B cell (primary cell): ENCODE data around the gene ELMO3. TPM values are rescaled to one million over a fixed set of nuclear protein-coding genes. Genes with fewer than 3 reads are reported as not detected.

Source experiments
- ATAC-seq: fragments of 200-7000 bp; cut with Tn5 transposase; one replicate; pipeline ENCODE4 v1.10.0; 2021; ENCODE audit warnings: low read depth, mild to moderate bottlenecking, moderate number of reproducible peaks, moderate library complexity
- CTCF ChIA-PET: fragments of 350-600 bp; sonication (Branson Sonifier 250); formaldehyde crosslinking; loops from one replicate; lab custom pipeline; 2021; ENCODE audit warnings: antibody characterized with exemption, inconsistent platforms; lab: Charles Lee
- POLR2A ChIA-PET: fragments of 350-600 bp; sonication (Branson Sonifier 250); formaldehyde crosslinking; loops from one replicate; lab custom pipeline; 2021; ENCODE audit warnings: antibody characterized with exemption; lab: Charles Lee
- DNase-seq: peaks from one replicate; pipeline ENCODE4 v3.0.0; 2013
- H2AFZ ChIP-seq: 2 replicates; pipeline ENCODE4 v1.6.1; 2012; ENCODE audit warnings: mild to moderate bottlenecking, low read depth, low read length; ENCODE audit not compliant: insufficient read depth, poor library complexity, severe bottlenecking
- H3K27ac ChIP-seq, 2 donors: 1 replicate in 1 of 2; 2 replicates in 1 of 2; pipeline ENCODE4 v1.5.1; 2012 to 2013; ENCODE audit warnings: low read length in 2 of 2, mild to moderate bottlenecking in 2 of 2, moderate library complexity in 1 of 2
- H3K27me3 ChIP-seq, 4 experiments: fragments of 200-600 bp in 1 of 4; sonication (generic) in 1 of 4; replicated peaks in 1 of 4; 1 replicate in 2 of 4; 2 replicates in 2 of 4; pipeline versions ENCODE4 v1.6.1 to v1.7.0; 2013 to 2016; ENCODE audit warnings: low read length in 3 of 4, mild to moderate bottlenecking in 2 of 4, mixed read lengths in 1 of 4, moderate library complexity in 1 of 4; ENCODE audit not compliant: insufficient read depth in 4 of 4, control insufficient read depth in 3 of 4; ENCODE audit errors: control extremely low read depth in 1 of 4
- H3K36me3 ChIP-seq, 2 experiments: replicated peaks in 1 of 2; 1 replicate in 1 of 2; 2 replicates in 1 of 2; pipeline versions ENCODE4 v1.6.1 to v1.7.1; 2013; ENCODE audit warnings: low read length in 1 of 2; ENCODE audit not compliant: insufficient read depth in 2 of 2, control insufficient read depth in 1 of 2; ENCODE audit errors: control extremely low read depth in 1 of 2, extremely low read depth in 1 of 2
- H3K4me1 ChIP-seq, 2 donors: fragments of 200-600 bp in 1 of 2; sonication (generic) in 1 of 2; 1 replicate in 1 of 2; 2 replicates in 1 of 2; pipeline versions ENCODE4 v1.5.1 to v1.6.1; 2013 to 2017; ENCODE audit warnings: low read length in 2 of 2; ENCODE audit not compliant: control insufficient read depth in 2 of 2, insufficient read depth in 2 of 2
- H3K4me2 ChIP-seq: replicated peaks from 2 replicates; pipeline ENCODE3; 2012; ENCODE audit warnings: mild to moderate bottlenecking, low read depth, low read length; ENCODE audit not compliant: poor library complexity, severe bottlenecking
- H3K4me3 ChIP-seq, 5 experiments: fragments of 200-600 bp in 1 of 5; sonication (generic) in 1 of 5; 1 replicate in 3 of 5; 2 replicates in 2 of 5; pipeline versions ENCODE4 v1.5.1 to v1.7.0; 2011 to 2016; ENCODE audit warnings: low read length in 4 of 5, mild to moderate bottlenecking in 4 of 5, low read depth in 2 of 5, control low read depth in 1 of 5, moderate library complexity in 1 of 5; ENCODE audit not compliant: insufficient read depth in 1 of 5; ENCODE audit errors: control extremely low read depth in 1 of 5, extremely low read depth in 1 of 5
- H3K79me2 ChIP-seq: fragments of 200-600 bp; sonication (generic); one replicate; pipeline ENCODE4 v1.6.0; 2016; ENCODE audit warnings: low read length; ENCODE audit not compliant: control insufficient read depth, insufficient read depth
- H3K9ac ChIP-seq: fragments of 200-600 bp; sonication (generic); 2 replicates; pipeline ENCODE4 v1.6.1; 2017; ENCODE audit warnings: mild to moderate bottlenecking, low read length, moderate library complexity
- H3K9me3 ChIP-seq, 3 donors: one replicate each; pipeline versions ENCODE4 v1.6.1 to v1.7.1; 2013; ENCODE audit warnings: low read length in 2 of 3; ENCODE audit not compliant: control insufficient read depth in 2 of 3, insufficient read depth in 1 of 3; ENCODE audit errors: control extremely low read depth in 1 of 3
- H4K20me1 ChIP-seq: 2 replicates; pipeline ENCODE4 v1.6.0; 2012; ENCODE audit warnings: mild to moderate bottlenecking, low read length; ENCODE audit not compliant: insufficient read depth, control insufficient read depth, poor library complexity, severe bottlenecking
- H3K27ac Mint-ChIP-seq: one replicate; pipeline ENCODE4 v1.8.0; 2021; ENCODE audit warnings: mixed read lengths
- H3K27me3 Mint-ChIP-seq: one replicate; pipeline ENCODE4 v1.8.0; 2021; ENCODE audit warnings: mixed read lengths
- H3K4me1 Mint-ChIP-seq: one replicate; pipeline ENCODE4 v1.8.0; 2021; ENCODE audit warnings: mixed read lengths
- H3K4me3 Mint-ChIP-seq: one replicate; pipeline ENCODE4 v1.8.0; 2021; ENCODE audit warnings: mixed read lengths
- H3K9me3 Mint-ChIP-seq: one replicate; pipeline ENCODE4 v1.8.0; 2022; ENCODE audit warnings: mixed read lengths; ENCODE audit not compliant: insufficient read depth
- CTCF ChIP-seq: fragments of 200-600 bp; IDR thresholded peaks from one replicate; pipeline ENCODE4 v1.8.0; 2022; ENCODE audit warnings: antibody characterized with exemption, mild to moderate bottlenecking
- EZH2 ChIP-seq: IDR thresholded peaks from 2 replicates; pipeline ENCODE4 v1.6.1; 2012; ENCODE audit warnings: borderline replicate concordance, low read depth, mild to moderate bottlenecking, moderate library complexity, low read length; ENCODE audit not compliant: insufficient read depth, poor library complexity, severe bottlenecking
- WGBS: methylation state at CpG from one replicate; pipeline ENCODE4 v1.1.5; 2013; ENCODE audit warnings: missing lambda C conversion rate; ENCODE audit not compliant: insufficient coverage; 5-methylcytosine and 5-hydroxymethylcytosine counted together
- intact Hi-C: fragments of 100-400 bp; cut with micrococcal nuclease; formaldehyde crosslinking; loops from one replicate; pipeline ENCODE4 v1.10.0; 2022
- polyA plus RNA-seq: library from polyadenylated mRNA; depleted of rRNA; stranded (reverse); fragments of >200 nt; gene quantifications from 2 replicates; pipeline ENCODE4 v1.2.3, GENCODE V29; 2012
- total RNA-seq, 2 donors: library from RNA; stranded (reverse); fragments of 120-200 nt in 1 of 2; gene quantifications; 1 replicate in 1 of 2; 2 replicates in 1 of 2; pipeline versions ENCODE4 v1.2.3 to v1.2.4, GENCODE V29; 2013 to 2022

ELMO3 gene
- total and polyA plus RNA-seq, 2 donors (not counting 1 experiment from before 2014, with no cell fraction given): 9.1 to 9.6 TPM

- H3K36me3 ChIP-seq: peaks cover 0 to 20% of the 10 kb centered on the region in 2 experiments
- no peaks in the 10 kb centered on the region for H3K9me3 Mint-ChIP-seq
- H3K9me3 ChIP-seq: no peaks in the 10 kb centered on the region
- H3K27ac Mint-ChIP-seq: peak overlapping the region; percentile 50
- H2AFZ ChIP-seq: no peak overlapping the region
- ATAC-seq (no peak), DNase-seq (no peak)
- no peak overlapping the region for H3K9ac ChIP-seq
- no peak overlapping the region for H3K4me3 ChIP-seq
- no peak overlapping the region for H3K4me3 Mint-ChIP-seq
- no peak overlapping the region for H3K4me2 ChIP-seq
- CTCF ChIA-PET: no interaction called here
- WGBS: 100% methylated on average over 3 of the region's 4 CpGs
- H3K27me3 Mint-ChIP-seq: no peaks in the 10 kb centered on the region
- intact Hi-C loops: loop anchor here (10.0 kb wide), 1 partner anchor 423 kb away; the partner anchor contains the start of genes ACD, C16orf86, ENKD1 and PARD6A
- H3K79me2 ChIP-seq: peaks cover 26% of the 10 kb centered on the region
- POLR2A ChIA-PET: no interaction called here
- no peak overlapping the region for H3K27ac ChIP-seq
- peaks cover 4% of the 10 kb centered on the region for H4K20me1 ChIP-seq
- H3K4me1 Mint-ChIP-seq: peaks cover 29% of the 10 kb centered on the region
- TF ChIP-seq EZH2 (no peak), CTCF (no peak)
- H3K27me3 ChIP-seq: no peaks in the 10 kb centered on the region
- peaks cover 26 to 37% of the 10 kb centered on the region in 2 donors for H3K4me1 ChIP-seq
Measured at GRCh38 chr16:67242138-67242730, 43.3 kb downstream of the ELMO3 start.

- peaks cover 40% of the 10 kb centered on the region for H3K4me1 Mint-ChIP-seq
- Histone ChIP-seq H3K4me2 (no peak overlapping the region), H3K4me3 (no peak overlapping the region), H3K36me3 (peaks cover 0 to 10% of the 10 kb centered on the region in 2 experiments), H2AFZ (no peak overlapping the region), H3K9ac (no peak overlapping the region), H3K9me3 (no peaks in the 10 kb centered on the region), H3K27ac (peak overlapping the region in 1 of 2 donors; percentile 86), H3K79me2 (peaks cover 26% of the 10 kb centered on the region), H4K20me1 (peaks cover 4% of the 10 kb centered on the region), H3K4me1 (peaks cover 35 to 46% of the 10 kb centered on the region in 2 donors), H3K27me3 (no peaks in the 10 kb centered on the region)
- ChIA-PET CTCF (interaction anchor here (1.0 to 3.7 kb wide), 4 partner anchors 16 to 185 kb away, joined by 3 to 33 read pairs (median 8); partner anchors contain the start of gene TMEM208), POLR2A (interaction anchor here (2.5 kb wide), 1 partner anchor 17 kb away, joined by 30 read pairs; the partner anchor contains the start of gene TMEM208)
- WGBS: 91% methylated on average over 4 of the region's 4 CpGs
- DNase-seq (no peak), ATAC-seq (no peak)
- H3K9me3 Mint-ChIP-seq: no peaks in the 10 kb centered on the region
- H3K27ac Mint-ChIP-seq: peak overlapping the region; percentile 56
- intact Hi-C loops: loop anchor here (10.0 kb wide), 1 partner anchor 421 kb away; the partner anchor contains the start of genes ACD, C16orf86, ENKD1 and PARD6A
- no peak overlapping the region for H3K4me3 Mint-ChIP-seq
- no peaks in the 10 kb centered on the region for H3K27me3 Mint-ChIP-seq
- TF ChIP-seq CTCF: no peak
- TF ChIP-seq EZH2: no peak
Measured at GRCh38 chr16:67243481-67243880, 44.5 kb downstream of the ELMO3 start.
